ENCODE results near the gene CBFB. TPM values are rescaled to one million over a fixed set of nuclear protein-coding genes. Genes with fewer than 3 reads are reported as not detected.

Gene CBFB
- total and polyA plus RNA-seq, 2 of the 13 experiments (the other 11 are each of a cell fraction or from before 2014, with no cell fraction given) = 22.1 to 70.8 TPM

- TF ChIP-seq, protein P1, sequence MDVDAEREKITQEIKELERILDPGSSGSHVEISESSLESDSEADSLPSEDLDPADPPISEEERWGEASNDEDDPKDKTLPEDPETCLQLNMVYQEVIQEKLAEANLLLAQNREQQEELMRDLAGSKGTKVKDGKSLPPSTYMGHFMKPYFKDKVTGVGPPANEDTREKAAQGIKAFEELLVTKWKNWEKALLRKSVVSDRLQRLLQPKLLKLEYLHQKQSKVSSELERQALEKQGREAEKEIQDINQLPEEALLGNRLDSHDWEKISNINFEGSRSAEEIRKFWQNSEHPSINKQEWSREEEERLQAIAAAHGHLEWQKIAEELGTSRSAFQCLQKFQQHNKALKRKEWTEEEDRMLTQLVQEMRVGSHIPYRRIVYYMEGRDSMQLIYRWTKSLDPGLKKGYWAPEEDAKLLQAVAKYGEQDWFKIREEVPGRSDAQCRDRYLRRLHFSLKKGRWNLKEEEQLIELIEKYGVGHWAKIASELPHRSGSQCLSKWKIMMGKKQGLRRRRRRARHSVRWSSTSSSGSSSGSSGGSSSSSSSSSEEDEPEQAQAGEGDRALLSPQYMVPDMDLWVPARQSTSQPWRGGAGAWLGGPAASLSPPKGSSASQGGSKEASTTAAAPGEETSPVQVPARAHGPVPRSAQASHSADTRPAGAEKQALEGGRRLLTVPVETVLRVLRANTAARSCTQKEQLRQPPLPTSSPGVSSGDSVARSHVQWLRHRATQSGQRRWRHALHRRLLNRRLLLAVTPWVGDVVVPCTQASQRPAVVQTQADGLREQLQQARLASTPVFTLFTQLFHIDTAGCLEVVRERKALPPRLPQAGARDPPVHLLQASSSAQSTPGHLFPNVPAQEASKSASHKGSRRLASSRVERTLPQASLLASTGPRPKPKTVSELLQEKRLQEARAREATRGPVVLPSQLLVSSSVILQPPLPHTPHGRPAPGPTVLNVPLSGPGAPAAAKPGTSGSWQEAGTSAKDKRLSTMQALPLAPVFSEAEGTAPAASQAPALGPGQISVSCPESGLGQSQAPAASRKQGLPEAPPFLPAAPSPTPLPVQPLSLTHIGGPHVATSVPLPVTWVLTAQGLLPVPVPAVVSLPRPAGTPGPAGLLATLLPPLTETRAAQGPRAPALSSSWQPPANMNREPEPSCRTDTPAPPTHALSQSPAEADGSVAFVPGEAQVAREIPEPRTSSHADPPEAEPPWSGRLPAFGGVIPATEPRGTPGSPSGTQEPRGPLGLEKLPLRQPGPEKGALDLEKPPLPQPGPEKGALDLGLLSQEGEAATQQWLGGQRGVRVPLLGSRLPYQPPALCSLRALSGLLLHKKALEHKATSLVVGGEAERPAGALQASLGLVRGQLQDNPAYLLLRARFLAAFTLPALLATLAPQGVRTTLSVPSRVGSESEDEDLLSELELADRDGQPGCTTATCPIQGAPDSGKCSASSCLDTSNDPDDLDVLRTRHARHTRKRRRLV (CRISPR knock-in tag; IDR thresholded peaks at IDR 0.05) = 0 out of 2 replicates have a peak, but pooled peaks have one; percentile 54
- TF ChIP-seq ZNF501 (CRISPR knock-in tag; IDR thresholded peaks at IDR 0.05) (no peak), SMAD1 (CRISPR knock-in tag; IDR thresholded peaks at IDR 0.05; ENCODE audit: borderline replicate concordance, low read depth) (no peak), GMEB1 (CRISPR knock-in tag; IDR thresholded peaks at IDR 0.05; ENCODE audit: borderline replicate concordance) (no peak), ZFP36L2 (CRISPR knock-in tag; IDR thresholded peaks at IDR 0.05) (no peak), CCDC6 (CRISPR knock-in tag; IDR thresholded peaks at IDR 0.05) (no peak), ZNF678 (CRISPR knock-in tag; IDR thresholded peaks at IDR 0.05) (no peak), ZUFSP (CRISPR knock-in tag; IDR thresholded peaks at IDR 0.05; ENCODE audit: borderline replicate concordance) (0 out of 2 replicates have a peak, but pooled peaks have one; percentile 72), NR2F6 (IDR thresholded peaks at IDR 0.05) (no peak), NR2F6 (CRISPR knock-in tag; IDR thresholded peaks at IDR 0.05) (no peak), ZNF17 (CRISPR knock-in tag; IDR thresholded peaks at IDR 0.05) (no peak), ZNF737 (CRISPR knock-in tag; IDR thresholded peaks at IDR 0.05; ENCODE audit: borderline replicate concordance) (no peak; the same call in 1 of the 2 replicates), ZNF101 (CRISPR knock-in tag; IDR thresholded peaks at IDR 0.05; ENCODE audit: borderline replicate concordance, low read depth) (no peak), KLF9 (CRISPR knock-in tag; IDR thresholded peaks at IDR 0.05; ENCODE audit: low read depth) (no peak), U2AF2 (IDR thresholded peaks at IDR 0.05; ENCODE audit: low read depth, low read length) (no peak), NFKB2 (CRISPR knock-in tag; IDR thresholded peaks at IDR 0.05; ENCODE audit: borderline replicate concordance) (no peak), CENPBD1 (CRISPR knock-in tag; IDR thresholded peaks at IDR 0.05; ENCODE audit: borderline replicate concordance, low read depth) (no peak), ZNF570 (CRISPR knock-in tag; IDR thresholded peaks at IDR 0.05; ENCODE audit: borderline replicate concordance) (no peak), GFI1 (CRISPR knock-in tag; IDR thresholded peaks at IDR 0.05; ENCODE audit: borderline replicate concordance) (peak; percentile 8; the same call in 1 of the 2 replicates), RELA (CRISPR knock-in tag; IDR thresholded peaks at IDR 0.05) (no peak), ZKSCAN5 (CRISPR knock-in tag; IDR thresholded peaks at IDR 0.05) (no peak; the same call in 1 of the 2 replicates)
Measured at GRCh38 chr16:67028167-67028695, 718 bp upstream of the CBFB start (continued).
